SKM-1 (cell line): ENCODE results near the gene WNK4.
"Not testable (repeated sequence)": the region's sequence is repeated elsewhere in the genome, so short reads cannot be mapped to it uniquely, and the experiment has no call there.

Experiments used
- DNase-seq: peaks from one replicate; lab custom pipeline; 2025; ENCODE audit not compliant: unreplicated experiment; lab: John Stamatoyannopoulos, UW

WNK4 gene

DNA sequence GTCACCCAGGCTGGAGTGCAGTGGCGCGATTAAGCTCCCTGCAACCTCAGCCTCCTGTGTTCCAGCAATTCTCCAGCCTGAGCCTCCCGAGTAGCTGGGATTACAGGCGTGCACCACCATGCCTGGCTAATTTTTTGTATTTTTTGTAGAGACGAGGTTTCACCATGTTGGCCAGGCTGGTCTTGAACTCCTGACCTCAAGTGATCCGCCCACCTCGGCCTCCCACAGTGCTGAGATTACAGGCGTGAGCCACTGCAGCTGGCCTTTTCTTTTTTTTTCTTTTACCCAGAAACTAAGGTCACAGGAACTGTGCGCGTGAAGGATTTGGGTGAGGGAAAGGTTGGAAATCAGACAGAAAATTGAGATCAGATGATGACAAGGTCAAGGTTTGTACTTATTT, 10.4 kb upstream of the WNK4 start:
- DNase-seq = not testable (repeated sequence)

DNA sequence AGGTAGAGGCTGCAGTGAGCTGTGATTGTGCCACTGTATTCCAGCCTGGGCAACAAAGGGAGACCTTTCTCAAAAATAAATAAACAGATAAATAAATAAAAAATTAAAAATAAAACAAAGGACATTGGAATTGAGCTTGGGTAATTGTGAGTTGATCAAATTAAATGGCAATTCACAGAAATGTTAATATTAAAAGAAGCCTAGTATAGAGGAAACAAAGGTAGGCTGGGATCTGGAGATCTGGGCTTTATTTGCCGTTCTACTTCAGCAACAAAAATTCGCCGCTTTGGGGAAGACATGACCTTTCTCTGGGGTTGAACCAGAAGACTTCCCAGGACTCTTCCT, 7.5 kb upstream of the WNK4 start:
- no peak for DNase-seq

DNA sequence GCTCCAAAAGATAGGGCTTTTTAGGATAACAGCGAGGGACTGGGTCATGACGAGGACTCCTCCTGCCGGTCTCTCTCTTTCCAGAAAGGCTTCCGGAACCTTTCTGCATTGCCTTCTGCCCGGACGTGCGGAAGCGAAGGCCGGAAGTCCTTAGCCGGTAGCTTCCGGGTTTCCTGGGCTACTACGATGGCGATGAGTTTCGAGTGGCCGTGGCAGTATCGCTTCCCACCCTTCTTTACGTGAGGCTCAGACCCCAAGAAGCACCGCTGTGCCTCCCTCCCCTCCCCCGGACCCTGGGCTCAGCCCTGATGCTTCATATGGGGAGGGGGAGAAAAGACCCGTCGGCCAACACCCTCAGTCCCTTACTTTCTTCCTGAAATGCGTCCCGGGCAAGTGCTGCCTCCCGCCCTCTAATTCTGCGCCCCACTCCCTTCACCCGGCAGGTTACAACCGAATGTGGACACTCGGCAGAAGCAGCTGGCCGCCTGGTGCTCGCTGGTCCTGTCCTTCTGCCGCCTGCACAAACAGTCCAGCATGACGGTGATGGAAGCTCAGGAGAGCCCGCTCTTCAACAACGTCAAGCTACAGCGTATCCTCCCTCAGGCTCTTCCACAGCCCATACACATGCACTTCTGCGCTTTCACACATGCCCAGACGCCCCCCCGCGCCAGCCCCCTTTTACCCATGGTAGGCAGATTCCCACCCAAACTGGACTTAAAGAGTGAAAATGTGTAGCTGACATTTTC, 6.9 kb upstream of the WNK4 start, which contains the start of gene VPS25:
TSS of gene VPS25 (plus strand) at position 160 of the 746 bp plus-strand sequence. CDS start at position 187, 27 bp downstream.
- peak; percentile 69 for DNase-seq

DNA sequence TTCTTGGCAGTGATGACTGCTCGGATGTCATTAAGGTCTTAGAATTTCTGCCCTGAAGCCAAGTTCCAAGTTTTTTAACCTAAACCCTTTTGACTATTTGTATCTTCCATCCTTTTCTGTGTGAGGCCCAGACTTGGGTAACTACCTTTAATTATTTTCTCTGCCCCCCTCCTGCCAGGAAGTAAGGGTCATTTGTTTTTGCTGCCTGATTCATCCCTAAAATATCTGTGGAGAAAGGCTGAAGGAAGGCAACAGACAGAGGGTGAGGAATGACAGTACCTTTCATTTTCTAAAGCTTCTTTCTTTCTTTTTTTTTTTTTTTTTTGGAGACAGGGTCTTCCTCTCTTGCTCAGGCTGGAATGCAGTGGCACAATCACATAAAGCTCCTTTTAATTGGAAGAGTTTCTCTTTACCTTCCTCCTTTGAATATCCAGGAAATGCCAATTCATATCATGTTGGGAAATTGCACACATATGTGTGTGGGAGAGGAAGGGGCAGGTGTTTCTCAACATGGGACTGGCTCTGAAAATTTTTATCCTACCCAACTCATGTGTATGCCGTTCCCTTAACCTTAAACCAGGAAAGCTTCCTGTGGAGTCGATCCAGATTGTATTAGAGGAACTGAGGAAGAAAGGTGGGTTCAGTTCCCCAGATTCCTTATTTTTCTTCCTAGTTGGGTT, 6.2 kb upstream of the WNK4 start:
- no peak for DNase-seq

DNA sequence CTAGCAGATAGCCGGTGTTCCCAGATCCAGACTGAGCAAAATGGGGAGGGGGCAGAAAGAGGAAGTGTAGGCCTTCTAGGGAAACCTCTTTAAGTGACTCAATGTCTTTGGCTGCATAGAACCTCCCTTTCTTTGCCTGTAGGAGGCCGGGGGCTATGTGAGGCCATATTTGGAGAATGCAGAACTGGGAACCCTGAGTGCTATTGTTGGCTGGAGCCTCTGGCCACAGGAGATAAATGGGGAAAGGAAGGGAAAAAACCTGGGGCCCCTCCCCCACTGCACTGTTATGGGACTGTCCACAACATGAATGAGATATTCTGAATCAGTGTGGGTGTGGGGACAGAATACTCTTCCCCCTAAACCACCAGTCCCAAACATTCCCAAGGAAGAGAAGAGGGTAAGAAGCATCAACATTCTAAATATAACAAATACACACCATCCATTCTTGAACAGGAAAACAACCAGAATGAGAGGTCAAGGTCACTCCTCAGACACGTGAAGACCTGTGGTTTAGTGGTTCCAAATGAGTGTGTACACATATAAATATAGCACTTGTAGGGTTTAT, 4.8 kb upstream of the WNK4 start:
- peak; percentile 70 for DNase-seq

DNA sequence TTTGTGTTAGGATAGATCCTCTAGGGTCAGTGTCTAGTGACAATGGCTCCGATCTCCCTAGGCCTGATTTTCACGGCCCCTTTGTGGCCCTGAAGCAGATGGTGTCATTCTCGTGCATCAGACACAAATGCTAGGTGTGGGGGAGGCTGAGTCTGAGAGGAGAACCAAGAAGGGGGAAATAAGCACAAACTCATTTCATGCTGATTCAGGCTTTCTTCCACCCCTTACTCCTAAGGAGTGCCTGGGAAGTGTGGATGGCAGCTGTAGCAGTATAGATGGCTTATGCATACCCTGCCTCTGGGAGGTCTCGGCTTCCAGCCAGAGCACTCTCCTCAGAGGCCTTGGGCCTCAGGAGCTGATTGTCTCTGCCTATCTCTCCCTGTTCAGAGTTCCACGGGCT, 1.8 kb upstream of the WNK4 start:
- no peak for DNase-seq

DNA sequence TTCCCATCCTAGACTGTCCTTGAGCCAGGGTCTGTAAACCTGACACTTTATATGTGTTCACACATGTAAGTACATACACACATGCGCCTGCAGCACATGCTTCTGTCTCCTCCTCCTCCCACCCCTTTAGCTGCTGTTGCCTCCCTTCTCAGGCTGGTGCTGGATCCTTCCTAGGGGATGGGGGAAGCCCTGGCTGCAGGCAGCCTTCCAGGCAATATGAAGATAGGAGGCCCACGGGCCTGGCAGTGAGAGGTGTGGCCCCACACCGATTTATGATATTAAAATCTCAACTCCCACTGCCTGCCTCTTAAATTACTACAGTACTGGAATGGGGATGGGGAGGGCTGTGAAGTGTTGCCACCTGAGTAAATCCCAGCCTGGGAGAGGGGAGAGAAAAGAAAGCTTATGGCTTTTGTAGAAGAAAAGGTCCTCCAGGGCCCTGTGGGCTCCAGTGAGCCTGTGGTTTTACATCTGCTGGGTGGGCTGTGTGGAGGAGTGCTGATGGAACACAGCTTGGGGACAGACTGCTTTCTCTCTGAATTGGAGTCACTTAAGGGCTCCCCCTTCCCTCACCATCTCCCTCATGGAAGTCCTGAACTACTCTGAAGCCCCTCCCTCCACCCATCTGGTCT, 990 bp upstream of the WNK4 start:
- DNase-seq = no peak

DNA sequence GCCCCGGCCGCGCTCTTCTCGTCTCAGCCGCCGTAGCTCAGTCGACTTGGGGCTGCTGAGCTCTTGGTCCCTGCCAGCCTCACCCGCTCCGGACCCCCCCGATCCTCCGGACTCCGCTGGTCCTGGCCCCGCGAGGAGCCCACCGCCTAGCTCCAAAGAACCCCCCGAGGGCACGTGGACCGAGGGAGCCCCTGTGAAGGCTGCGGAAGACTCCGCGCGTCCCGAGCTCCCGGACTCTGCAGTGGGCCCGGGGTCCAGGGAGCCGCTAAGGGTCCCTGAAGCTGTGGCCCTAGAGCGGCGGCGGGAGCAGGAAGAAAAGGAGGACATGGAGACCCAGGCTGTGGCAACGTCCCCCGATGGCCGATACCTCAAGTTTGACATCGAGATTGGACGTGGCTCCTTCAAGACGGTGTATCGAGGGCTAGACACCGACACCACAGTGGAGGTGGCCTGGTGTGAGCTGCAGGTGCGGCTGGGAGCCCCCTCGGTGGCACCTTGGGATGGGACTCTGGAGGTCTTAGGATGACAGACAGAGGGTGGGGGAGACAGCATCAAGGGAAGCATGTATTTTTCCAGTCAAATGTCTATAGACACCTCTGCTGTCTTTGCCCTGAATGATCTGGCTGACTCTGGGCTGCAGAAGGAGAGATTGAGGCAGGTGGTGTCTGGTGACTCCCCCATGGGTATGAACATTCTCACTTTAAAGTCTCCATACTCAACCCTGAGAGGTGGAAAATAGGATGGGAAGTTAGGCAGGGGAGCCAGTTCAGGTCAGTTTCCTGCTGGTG, 635 bp downstream of the WNK4 start:
- DNase-seq = no peak

DNA sequence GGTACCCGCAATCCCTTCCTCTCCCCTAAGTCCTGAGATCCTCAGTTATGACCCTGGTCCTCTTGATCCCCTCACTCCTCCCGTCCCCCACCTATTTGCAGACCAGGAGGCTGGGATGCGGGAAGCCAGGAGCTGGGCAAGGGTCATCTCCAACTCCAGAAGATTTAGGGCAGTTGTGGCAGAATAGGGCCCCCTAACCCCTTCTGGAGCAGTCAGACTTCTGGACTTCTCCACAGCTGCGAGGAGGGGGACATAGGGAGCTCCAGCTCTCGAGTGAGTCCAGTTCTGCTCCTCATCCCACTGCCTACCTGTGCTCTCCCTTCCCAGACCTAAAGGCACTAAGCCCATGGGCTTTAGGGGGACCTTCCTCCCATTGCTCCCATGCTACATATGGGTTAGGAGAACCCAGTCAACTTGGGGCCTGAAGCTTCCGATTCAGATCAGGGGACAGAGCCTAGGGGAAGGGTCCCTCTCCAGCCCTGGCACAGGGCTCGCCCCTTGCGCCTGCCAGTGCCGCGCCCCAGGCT, 1.3 kb downstream of the WNK4 start:
- no peak for DNase-seq

DNA sequence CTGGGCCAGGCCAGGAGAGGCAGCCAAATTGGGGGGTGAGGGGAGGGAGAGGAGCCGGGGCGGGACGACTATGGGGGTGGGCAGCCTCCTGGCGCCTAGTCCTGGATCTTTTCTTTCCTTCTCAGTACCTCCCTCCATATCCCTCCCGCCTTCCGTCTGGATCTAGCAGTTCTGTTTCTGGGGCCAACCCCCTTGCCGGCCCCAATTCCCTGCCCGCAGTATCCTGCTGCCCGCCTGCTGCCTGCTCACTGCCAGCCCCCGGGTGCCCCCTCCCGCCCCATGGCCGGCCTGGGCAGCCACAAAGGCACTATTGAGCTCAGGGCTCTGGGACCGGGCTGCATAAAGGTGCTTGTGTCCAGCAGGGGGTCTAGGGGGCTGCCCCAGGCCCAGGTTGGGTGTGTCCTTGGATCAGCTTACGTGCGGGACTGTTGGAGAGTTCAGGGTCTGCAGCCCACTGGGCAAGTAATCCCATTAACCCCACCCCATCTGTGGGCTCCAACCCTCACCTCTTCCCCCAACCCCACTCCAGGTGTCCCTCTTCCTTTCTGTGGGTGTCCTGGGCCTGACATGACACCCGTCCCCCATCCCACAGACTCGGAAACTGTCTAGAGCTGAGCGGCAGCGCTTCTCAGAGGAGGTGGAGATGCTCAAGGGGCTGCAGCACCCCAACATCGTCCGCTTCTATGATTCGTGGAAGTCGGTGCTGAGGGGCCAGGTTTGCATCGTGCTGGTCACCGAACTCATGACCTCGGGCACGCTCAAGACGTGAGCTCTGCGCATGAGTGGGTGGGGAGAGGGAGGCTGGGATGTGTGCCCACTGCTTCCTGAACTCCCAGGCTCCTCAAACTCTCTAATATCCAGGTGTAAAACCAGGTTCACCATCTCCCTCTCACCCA, 2.0 kb downstream of the WNK4 start:
- DNase-seq = no peak

DNA sequence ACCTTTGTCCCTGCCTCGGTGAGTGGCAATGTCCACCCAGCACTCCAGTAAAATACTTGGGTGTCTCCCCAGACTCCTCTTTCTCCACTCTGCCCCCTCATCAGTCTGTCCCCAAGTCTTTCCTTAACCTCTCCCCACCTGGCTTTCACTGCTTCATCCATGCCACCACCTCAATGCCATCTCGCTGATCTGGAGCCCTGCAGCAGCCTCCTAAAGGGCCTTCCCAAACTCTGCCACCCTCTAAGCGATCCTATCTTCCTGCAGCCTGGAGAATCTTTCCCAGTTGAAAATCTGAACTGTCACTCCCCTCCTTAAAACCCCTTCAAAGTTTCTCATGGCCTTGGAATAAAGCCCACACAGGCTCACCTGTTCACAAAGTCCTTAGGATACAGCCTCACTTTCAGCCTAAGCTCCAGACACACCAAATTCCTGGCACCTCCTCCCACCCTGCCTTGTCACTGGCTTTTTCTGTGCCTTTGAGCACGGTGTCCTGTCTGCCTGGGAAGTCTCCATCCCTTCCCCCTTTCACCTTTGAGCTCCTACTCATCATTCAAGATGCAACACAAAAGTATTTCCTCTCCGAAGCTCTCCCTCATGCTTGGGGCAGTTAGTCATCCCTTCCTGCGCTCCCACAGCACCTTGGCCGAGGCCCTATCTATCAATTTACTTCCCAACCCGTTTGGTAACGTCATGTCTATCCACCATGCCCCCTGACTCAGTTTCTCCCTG, 2.8 kb downstream of the WNK4 start:
- no peak for DNase-seq

DNA sequence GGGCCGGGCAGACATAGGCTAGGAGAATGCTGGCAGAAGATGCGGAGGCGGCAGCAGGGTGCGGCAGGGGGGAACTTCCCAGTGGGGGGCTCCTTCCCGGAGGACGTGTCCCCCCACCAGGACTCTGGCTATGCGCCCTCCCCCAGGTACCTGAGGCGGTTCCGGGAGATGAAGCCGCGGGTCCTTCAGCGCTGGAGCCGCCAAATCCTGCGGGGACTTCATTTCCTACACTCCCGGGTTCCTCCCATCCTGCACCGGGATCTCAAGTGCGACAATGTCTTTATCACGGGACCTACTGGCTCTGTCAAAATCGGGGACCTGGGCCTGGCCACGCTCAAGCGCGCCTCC, 3.4 kb downstream of the WNK4 start:
- no peak for DNase-seq

DNA sequence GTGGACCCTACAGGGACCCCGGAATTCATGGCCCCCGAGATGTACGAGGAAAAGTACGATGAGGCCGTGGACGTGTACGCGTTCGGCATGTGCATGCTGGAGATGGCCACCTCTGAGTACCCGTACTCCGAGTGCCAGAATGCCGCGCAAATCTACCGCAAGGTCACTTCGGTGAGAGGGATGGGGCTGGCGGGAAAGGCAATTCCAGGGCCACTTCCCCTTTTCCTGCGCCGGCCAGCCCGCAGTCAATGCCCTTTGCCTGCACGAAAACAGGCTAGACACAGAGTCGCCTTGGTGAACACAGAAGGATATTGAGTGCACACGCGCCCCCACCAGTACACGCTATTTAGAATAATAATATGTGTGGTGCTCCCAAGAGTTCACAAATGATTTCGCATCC, 4.0 kb downstream of the WNK4 start:
- no peak for DNase-seq

DNA sequence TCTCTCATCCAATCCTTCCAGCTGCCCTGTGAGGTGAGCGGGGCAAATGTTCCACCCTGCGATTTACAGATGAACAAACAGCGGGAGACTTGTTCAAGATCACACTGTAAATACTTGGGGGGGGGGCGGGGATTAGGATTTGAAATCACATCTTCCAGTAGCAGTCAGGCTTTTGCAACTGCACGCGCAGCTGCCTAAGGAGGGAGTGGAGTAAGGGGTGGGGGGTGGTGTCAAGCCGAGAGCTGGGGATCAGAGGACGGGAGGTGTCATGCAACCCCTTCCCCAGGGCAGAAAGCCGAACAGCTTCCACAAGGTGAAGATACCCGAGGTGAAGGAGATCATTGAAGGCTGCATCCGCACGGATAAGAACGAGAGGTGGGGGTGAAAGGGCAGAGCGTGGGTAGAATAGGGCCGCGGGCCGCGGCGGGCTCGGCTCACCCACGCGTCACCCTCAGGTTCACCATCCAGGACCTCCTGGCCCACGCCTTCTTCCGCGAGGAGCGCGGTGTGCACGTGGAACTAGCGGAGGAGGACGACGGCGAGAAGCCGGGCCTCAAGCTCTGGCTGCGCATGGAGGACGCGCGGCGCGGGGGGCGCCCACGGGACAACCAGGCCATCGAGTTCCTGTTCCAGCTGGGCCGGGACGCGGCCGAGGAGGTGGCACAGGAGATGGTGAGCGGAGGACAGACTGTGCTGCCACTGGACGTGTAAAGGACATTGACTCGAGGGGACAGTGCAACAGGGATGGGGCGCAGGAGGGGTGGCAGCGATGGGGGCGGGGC, 4.6 kb downstream of the WNK4 start:
- DNase-seq = no peak

DNA sequence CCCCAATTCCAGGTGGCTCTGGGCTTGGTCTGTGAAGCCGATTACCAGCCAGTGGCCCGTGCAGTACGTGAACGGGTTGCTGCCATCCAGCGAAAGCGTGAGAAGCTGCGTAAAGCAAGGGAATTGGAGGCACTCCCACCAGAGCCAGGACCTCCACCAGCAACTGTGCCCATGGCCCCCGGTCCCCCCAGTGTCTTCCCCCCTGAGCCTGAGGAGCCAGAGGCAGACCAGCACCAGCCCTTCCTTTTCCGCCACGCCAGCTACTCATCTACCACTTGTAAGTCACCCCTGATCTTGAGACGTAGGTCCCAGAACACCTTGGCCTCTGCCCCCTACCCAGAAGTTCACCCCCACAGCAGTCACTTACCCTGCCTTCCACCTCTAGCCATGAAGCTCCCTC, 6.9 kb downstream of the WNK4 start:
- no peak for DNase-seq

DNA sequence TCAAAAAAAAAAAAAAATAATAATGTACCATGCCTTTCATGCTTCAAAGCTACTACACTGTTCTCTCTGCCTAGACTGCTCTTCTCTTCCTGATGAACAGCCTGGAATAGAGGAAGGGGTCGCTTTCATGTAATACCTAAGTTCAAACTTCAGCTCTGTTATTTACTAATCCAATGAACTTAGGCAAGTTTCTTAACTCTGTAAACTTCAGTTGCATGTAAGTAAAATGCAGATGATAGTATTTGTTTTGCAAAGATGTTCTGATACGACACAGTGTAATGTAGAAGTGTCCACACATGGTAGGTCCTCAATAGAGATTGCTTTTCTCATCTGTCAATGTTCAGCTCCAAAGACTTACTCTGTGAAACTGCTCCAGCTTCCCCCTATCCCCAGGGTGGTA, 11.5 kb downstream of the WNK4 start:
- no peak for DNase-seq

DNA sequence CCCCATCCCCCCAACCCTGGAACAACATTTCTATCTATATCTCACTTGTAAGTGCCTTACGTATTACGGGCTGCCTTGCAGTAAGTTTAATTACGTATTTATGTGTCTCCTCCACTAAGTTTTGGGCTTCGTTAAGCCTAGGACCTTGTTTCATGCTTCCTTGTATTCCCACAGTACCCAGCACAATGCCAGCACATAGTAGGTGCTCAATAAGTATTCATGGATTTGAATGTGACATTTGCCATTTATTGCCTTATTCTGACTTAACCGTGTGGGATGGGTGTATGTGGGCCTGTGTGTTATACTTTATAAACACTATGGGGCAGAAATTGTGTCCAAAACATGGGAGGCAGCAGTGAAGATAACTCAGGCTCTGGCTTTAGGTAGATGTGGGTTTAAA, 12.1 kb downstream of the WNK4 start:
- no peak for DNase-seq

DNA sequence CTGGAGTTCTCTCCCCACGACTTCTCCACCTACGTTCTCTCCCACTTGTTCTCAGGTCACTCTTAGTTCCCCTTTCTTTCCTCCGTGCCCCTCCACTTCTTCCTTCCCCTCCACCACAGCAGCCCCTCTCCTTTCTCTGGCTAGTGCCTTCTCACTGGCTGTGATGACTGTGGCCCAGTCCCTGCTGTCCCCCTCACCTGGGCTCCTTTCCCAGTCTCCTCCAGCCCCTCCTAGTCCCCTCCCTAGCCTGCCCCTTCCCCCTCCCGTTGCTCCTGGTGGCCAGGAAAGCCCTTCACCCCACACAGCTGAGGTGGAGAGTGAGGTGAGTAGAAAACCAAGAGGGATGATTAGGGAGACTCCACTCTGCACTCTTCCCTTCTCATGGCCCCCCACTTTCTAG, 14.7 kb downstream of the WNK4 start:
- DNase-seq = no peak

DNA sequence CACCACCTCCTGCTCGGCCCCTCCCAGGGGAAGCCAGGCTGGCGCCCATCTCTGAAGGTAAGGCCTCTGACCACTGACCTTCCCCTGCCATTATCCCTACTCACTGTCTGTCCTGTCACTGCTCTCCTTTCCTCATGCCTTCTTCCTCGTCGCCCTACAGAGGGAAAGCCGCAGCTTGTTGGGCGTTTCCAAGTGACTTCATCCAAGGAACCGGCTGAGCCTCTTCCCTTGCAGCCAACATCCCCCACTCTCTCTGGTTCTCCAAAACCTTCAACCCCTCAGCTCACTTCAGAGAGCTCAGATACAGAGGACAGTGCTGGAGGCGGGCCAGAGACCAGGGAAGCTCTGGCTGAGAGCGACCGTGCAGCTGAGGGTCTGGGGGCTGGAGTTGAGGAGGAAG, 15.1 kb downstream of the WNK4 start:
- DNase-seq = no peak
